Stimulated activated CD8-positive, alpha-beta memory T cell treated with anti-CD3 and anti-CD28 coated beads, Interleukin-15, amount 100 ng/mL, for 48 hours (primary cell): Measurements from ENCODE around the gene SPEM2.
"Not testable (repeated sequence)": the region's sequence is repeated elsewhere in the genome, so short reads cannot be mapped to it uniquely, and the experiment has no call there.

ENCODE experiments used
- DNase-seq, 2 donors: peaks; one replicate each; pipeline ENCODE4 v3.0.0-alpha.2; 2020; ENCODE audit warnings: low read depth in 2 of 2

Gene SPEM2

DNA sequence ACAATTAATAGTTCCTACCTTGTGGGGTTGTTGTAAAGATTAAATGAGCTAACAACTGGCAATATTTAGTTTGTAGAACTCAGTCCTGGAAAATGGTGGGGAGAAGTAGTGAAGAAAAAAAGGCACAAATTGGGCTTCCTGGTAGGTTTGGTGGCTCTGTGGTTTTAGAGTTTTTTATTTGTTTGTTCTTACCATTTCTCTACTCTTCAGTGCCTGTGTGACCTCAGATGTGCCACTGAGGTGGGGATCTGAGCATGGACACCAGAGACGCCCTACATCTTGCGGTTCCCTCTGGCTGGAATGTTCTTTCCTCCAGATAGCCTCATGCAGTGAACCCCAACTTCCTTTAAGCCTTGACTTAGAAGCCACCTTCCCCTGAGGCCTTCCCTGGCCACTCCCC lies 46.3 kb downstream of the SPEM2 start:
- DNase-seq = no peak

DNA sequence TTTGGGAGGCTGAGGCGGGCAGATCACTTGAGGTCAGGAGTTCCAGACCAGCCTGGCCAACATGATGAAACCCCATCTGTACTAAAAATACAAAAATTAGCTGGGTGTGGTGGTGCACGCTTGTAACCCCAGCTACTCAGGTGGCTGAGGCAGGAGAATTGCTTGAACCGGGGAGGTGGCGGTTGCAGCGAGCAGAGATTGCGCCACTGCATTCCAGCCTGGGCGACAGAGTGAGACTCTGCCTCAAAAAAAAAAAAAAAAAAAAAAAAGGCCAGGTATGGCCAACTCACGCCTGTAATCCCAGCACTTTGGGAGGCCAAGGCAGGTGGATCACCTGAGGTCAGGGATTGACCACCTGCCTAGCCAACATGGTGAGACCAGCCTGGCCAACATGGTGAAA lies 49.4 kb downstream of the SPEM2 start:
- DNase-seq = not testable (repeated sequence)

DNA sequence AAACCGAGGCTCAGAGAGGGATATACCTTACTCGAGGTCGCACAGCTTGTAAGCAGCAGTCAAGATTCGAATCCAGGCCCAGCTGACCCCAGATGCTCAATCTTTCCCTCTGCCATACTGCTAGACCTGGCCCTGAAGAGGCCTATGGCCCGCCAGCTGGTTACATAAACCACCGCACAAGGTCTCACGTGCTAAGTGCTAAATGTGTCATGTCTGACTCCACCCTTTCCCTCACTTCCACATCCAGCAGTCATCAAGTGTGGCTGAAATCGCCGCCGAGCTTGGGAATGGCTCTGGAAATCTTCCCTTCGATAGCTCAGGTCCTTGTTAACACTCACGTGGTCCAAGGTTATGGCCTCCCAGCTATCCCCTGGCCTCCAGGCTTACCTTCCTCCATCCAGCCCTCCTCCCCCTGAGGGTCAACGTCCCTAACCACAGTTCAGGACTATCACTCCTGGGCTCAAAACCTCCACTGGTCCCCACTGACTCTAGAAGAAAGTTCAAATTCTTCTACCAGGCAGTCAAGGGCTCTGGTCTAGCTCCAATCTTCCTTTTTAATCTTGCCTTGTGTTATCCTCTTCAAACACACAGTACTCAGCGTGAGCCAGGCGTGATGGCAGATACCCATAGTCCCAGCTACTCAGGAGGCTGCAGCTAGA lies 50.5 kb downstream of the SPEM2 start:
- DNase-seq = no peak

DNA sequence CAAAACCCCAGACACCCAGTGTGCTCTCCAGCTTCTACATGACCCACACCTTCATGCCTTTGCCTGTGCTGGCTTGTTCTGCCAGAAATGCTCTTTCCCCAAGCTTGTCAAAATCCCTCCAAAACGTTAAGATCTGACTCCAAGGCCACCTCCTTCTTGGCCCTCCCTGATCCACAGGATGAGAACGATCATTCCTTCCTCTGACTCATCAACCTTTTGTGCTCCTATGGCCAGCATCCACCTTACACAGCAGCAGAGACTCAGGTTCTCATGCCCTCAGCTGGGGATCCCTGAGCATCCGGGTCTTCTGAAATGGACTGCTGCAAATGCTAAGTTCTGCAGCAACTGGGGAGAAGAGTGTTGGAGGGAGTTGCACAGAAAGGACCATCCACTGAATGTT lies 51.1 kb downstream of the SPEM2 start:
- DNase-seq = no peak

DNA sequence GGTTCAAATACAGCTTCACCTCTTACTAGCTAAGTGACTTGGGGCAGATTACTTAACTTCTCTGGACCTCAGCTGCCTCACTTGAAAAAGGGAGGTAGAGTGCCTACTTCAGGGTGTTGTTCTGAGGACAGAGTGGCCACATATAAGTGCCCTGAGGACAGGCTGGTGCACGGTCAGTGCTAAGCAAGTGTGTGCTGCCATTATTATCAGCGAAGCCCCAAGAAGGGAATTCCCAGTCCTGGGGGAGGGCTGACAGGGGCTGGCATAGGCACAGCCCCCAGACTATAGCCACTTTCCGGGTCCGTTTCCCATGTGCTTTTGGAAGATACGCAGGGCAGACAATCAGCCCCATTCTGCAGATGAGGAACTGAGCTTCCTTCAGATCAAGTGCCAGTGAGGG lies 51.5 kb downstream of the SPEM2 start:
- DNase-seq = no peak
